Right lobe of liver (tissue), 4 donors: ENCODE measurements around the gene POM121C.
"Not testable (repeated sequence)": the region's sequence is repeated elsewhere in the genome, so short reads cannot be mapped to it uniquely, and the experiment has no call there.

Experiments
- CTCF ChIP-seq, 4 donors: fragments of 200-600 bp in 3 of 4; fragments of 450-650 bp in 1 of 4; IDR thresholded peaks; one replicate each; pipeline versions ENCODE4 v1.5.1 to v1.8.0; 2016 to 2022; ENCODE audit warnings: antibody characterized with exemption in 4 of 4, mild to moderate bottlenecking in 2 of 4
- POLR2A ChIP-seq: fragments of 450-650 bp; IDR thresholded peaks from one replicate; pipeline ENCODE4 v1.6.1; 2017; ENCODE audit warnings: antibody characterized with exemption, mild to moderate bottlenecking
- donor health status: DM: no; HTN: no; CAD: no.
- donor health status: DM: no; HTN: no; CAD: no.
- donor health status: DM: no; HTN: yes; CAD: no.

- TF ChIP-seq CTCF (IDR thresholded peaks at IDR 0.05); POLR2A: not testable (repeated sequence)
These were observed 36.2 kb downstream of the POM121C start for GRCh38 chr7:75449946-75450345.
